Activated T-cell treated with anti-CD3 and anti-CD28 coated beads, Interleukin-2, amount 50 U/mL, for 48 hours (primary cell): ENCODE results near the gene SLC4A1AP.
"Not testable (repeated sequence)": the region's sequence is repeated elsewhere in the genome, so short reads cannot be mapped to it uniquely, and the experiment has no call there.

Experiments used
- DNase-seq, 2 experiments: peaks; one replicate each; pipeline ENCODE4 v3.0.0-alpha.2; 2020

SLC4A1AP gene

DNA sequence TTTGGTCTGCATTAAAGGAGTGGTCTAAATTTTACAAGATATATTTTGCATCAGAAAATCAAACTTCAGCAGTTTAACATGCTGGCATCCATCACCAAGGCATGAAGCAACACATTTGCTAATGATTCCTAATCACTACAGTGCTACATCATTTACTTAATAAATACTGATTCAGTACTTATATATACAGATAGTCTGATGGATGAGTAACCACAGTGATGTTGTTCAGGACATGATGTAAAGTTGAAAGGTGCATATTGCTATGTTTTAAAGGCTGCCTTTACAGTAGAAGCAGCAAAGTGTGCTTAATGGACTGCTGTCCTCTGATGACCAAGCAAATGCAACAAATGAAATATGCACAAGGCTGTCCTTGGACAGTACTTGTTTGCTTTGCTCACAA is 11.3 kb upstream of the SLC4A1AP start:
- DNase-seq = no peak

DNA sequence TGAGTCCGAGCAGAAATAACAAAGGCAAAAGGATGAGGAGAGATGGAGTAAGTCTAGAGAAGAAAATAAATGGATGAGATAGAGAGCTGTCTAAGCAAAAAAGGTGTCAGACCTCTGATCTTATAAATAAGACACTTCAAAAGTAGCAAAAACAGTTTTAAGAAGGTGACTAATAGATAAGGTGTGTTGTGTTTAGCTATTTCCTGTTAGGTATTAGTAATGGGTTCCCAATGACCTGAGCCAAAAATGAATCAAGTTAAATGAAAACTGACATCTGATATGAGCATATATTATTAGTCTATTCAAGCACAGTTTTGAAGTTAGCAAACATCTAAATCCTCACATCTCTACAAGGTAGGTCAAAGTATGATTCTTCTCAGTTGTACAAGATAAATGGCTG is 10.9 kb upstream of the SLC4A1AP start:
- no peak for DNase-seq

DNA sequence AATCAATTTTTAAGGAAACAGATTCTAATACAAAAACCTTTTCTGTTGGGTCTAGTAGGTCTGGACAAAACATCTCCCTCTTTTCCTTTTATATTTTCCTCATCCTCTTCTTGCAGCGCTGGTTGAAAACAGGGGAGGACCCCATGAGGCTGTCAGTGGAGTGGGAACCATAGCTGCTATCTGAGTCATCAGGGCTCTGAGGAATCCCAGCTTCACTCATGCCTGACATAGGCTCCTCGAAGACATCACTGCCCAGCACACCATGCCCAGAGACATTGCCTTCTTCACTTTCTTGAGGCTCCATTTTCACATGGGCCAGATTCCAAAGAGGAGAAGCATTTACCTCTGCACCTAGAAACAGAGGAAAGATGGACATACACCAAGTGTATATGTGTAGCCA is 10.3 kb upstream of the SLC4A1AP start:
- no peak for DNase-seq

DNA sequence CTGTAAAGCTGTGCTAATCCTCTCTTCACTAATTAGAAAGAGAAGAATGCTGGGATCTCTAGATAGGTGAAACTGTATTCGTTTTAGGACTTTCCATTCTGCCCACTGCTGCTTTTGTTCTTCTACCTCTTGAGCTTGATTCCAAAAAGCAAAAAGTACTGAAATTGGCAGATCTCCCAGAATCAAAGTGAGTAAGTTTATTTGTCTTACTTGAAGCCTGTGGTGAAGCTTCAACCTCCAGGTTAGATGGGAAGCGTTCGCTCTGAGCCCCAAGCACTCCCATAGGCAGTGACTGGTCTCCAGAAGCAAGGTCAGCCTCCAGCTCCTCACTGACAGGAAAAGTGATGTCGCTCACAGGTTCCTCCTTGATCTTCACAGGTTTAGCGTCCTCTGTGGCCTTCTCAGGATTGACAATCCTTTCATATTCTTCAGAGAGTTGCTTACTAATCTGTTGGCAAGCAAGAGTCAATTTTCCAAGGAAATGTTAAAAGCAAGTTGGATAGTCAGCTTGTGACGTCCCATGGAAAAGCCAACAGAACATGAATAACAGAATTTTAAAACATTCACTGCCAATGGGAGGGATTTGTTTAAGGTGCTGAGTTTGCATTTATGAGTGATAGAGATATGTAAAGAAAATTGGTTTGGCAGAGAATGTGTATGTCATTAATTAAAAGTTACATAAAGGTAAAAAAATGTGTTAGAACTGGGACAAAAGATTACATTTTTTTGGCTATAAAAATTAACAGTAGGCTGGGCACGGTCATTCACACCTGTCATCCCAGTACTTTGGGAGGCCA is 8.3 kb upstream of the SLC4A1AP start:
- no peak for DNase-seq

DNA sequence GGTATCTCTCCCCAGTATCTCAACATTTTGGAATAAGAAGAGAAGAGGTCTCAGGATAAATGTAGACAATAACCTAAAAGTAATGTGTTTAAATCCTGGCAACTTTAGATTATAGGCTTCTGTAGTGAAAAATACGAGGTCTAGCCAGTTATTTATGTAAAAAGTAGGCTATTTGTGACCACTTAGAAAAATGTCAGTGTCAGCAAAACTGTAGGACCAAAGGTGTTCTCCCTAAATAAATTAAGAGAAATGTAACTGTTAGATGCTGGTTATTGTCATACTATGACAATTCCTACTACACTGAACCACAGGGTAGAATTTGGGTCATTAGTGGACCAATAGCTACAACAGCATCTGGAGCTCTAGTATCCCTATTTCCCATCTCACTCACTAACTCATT is 2.3 kb upstream of the SLC4A1AP start:
- DNase-seq = no peak

DNA sequence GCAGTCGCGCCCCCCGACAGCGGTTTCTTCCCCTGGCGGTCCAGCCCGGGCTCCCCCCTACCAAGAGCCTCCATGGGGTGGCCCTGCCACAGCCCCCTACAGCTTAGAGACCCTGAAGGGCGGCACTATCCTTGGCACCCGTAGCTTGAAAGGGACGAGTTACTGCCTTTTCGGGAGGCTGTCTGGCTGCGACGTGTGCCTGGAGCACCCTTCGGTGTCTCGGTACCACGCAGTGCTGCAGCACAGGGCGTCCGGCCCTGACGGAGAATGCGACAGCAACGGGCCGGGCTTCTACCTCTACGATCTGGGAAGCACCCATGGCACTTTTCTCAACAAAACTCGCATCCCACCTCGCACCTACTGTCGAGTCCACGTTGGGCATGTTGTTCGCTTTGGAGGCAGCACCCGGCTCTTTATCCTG is 475 bp downstream of the SLC4A1AP start:
- DNase-seq = no peak

DNA sequence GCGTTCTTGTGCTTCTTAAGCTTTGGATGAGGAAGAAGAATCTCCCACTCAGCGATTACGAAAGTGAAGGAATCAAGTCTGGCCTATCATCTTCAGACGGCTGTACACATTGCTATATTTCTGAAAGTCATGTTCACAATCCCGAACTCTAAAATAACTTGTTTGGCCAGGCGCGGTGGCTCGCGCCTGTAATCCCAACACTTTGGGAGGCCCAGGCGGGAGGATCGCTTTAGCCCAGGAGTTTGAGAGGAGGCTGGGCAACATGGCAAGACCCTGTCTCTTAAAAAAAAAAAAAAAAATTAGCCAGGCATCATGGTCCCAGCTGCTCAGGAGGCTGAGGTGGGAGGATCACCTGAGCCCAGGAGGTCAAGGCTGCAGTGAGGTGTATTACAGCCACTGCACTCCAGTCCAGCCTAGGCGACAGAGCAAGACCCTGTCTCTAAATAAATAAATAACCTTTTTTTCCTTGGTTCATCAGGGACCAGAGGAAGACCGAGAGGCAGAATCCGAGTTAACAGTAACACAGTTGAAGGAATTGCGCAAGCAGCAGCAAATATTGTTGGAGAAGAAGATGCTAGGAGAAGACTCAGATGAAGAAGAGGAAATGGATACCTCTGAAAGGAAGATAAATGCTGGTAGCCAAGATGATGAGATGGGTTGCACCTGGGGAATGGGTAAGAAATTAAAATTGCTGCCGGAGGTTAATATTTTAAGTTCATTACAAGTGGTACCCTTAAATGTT is 1.1 kb downstream of the SLC4A1AP start:
- DNase-seq = no peak

DNA sequence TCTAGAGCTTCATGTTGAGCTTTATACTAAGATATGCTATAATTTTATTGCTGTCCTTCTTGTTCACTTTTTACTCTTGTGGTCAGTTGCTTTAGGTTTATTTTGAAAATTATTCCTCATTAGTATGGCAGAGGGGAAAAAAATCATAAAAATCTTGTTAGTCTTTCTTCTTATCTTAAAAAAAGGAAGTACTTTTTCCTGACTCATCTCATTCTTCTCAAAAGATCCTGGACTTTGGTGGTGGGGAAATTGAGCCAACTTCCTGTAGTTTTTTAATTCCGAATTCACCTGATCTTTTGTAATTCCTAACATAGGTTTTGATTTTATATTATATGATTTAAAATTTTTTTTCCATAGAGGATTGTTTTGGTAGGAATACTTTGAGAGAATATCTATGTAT is 3.8 kb downstream of the SLC4A1AP start:
- DNase-seq = no peak

DNA sequence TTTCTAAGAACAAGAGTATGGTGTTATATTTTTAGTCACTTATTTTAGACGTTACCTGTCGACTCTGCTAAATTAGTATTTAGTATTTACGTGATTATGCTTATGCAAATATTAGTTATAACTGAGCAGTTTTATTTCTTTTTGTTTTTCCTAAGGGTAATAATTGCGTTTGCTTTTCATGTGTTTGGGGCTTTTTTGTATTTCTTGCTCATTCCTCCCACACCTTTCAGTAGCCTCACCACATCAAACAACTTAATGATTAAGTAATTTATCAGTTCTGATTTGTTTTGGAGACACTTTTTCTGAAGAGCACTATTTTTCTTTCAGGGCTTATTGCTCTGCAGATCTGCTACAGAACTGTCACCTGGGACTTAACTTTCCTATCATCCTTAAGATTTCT is 7.5 kb downstream of the SLC4A1AP start:
- no peak for DNase-seq

DNA sequence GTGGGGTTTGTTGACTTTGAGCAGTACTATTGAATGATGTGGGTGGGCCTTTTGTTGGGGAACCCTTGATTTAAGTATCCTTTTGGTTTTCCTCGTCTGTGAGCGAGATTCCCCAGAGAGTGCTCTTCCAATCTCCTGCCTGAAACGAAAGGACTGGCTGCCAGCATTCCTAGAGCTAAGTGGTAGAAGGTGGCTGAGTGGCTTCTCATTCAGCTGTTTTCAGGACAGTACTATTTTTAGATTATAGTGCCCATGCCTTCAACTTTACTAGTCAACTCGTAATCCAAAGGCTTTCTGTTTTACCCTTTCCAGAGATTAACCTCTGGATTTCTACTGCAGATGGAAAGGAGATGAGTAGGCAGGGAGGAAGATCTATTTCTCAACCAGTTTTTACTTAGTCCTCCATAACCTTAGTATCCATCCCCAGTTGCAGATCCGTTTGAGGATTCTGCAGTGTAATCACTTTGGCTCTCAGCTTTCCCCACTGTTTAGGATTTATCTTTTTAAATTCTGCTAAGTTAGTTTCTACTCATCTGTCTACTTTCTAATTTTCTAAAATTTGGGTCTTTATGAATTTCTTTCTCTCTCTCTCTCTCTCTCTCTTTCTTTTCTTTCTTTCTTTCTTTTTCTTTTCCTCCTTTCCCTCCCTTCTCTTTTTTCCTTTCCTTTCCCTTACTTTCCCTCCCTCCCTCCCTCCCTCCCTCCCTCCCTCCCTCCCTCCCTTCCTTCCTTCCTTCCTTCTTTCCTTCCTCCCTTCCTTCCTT is 9.2 kb downstream of the SLC4A1AP start:
- no peak for DNase-seq

DNA sequence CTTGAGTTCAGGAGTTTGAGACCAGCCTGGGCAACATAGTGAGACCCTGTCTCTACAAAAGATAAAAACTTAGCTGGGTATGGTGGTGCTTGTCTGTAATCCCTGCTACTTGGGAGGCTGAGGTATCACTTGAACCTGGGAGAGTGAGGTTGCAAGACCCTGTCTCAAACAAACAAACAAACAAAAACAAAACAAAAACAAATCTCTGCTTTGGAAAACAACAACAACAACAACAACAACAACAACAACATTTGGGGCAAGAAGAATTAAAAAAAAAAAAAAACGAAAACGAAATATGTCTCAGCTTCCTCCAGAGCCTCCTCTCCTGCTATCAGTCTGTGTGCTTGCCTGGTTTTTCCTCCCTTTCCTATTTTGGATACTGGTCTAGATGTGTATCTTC is 16.9 kb downstream of the SLC4A1AP start:
- no peak for DNase-seq

DNA sequence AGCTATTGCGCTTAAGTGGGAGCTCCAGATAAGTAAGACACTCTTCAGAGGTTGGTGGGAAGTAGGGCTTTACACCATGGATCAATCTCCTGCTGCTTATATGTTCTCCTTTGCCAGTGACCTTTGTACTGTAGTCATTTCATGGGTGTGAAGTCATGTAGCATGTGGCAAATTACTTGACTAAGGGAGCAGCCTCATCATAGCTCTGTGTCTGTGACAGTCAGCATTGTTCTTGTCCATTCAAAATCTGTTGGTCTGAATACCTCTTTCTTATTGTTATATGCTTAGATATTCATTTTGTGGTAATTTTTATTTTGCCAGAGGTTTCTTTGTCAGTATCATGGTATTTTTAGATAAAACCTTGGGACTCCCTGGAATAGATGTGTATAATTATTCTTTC is 18.2 kb downstream of the SLC4A1AP start:
- no peak for DNase-seq

DNA sequence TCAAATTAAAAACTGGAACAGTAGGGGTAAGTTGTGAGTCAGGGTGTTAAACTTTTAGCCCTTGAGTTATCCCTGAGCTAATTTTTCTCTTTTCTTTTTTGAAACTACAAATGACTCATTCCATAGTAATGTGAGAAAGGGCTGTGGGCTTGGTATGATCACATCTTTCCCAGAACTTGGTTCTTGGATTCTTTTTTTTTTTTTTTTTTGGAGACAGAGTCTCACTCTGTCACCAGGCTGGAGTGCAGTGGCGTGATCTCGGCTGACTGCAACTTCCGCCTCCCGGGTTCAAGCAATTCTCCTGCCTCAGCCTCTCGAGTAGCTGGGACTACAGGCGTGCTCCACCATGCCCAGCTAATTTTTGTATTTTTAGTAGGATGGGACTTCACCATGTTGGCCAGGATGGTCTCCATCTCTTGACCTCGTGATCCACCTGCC is 18.7 kb downstream of the SLC4A1AP start:
- peak in 1 of 2 experiments; percentile 41 for DNase-seq

DNA sequence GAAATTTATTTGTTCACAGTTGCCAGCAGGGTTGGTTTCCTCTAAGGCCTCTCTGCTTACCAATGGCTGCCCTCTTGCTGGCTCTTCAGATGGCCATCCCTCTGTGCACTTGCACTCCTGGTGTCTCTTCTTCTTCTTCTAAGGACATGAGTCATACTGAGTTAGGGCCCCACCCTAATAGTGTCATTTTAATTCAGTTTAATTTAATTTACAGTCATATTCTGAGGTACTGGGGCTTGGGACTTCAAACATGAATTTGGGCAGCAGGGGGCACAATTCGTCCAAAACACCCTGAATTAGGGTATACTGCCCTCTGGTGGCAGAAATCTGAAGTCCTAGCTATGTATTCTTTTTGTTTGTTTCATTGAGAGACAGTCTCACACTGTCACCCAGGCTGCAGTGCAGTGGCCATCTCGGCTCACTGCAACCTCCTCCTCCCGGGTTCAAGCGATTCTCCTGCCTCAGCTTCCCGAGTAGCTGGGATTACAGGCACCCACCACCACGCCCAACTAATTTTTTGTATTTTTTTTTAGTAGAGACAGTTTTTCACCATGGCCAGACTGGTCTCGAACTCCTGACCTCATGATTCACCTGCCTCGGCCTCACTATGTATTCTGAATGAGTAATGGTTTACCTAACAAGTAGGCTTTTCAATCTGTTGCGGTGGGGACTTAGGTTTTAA is 19.8 kb downstream of the SLC4A1AP start:
- peak; percentile 87 to 88 for DNase-seq

DNA sequence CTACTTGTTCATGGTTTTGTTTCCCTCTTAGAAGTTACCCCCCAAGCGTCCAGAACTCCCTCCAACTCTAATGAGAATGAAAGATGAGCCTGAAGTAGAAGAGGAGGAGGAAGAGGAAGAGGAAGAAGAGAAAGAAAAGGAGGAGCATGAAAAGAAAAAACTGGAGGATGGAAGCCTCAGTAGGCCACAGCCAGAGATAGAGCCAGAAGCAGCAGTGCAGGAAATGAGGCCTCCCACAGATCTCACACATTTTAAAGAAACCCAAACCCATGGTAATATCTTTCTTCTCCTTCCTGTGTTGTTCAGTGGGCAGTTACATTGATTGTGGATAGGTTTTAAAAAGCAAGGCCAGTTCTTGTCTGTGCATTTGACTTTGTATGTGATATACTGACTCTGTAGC is 21.3 kb downstream of the SLC4A1AP start:
- not testable (repeated sequence) for DNase-seq

DNA sequence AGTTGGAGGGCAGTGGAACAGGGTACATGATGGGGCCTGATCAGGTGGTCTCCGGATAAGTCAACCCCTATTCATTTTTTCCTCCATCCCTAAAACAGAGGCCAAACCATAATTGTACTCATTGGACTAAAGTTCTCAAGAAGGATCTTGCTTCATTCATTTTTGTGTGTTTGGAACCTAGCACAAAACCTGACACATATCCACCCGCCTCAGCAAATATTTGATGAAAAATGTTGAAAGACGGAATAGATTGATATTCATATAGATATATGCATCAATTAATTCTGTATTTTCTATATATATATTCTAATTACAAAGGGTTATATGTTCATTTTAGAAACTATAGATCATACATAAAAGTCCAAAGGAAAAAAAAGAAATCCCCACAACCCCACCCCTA is 21.9 kb downstream of the SLC4A1AP start:
- no peak for DNase-seq

DNA sequence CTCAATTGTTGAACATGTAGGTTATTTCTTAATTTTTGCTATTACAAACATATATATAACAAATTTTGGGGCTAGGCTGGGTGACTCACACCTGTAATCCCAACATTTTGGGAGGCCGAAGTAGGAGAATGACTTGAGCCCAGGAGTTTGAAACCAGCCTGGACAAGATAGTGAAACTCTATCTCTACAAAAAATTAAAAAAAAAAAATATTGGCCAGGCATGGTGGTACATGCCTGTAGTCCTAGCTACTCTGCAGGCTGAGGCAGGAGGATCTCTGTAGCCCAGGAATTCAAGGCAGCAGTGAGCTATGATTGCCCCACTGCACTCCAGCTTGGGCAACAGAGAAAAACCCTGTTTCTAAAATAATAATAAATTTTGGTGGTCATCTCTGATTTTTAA is 23.5 kb downstream of the SLC4A1AP start:
- no peak for DNase-seq

DNA sequence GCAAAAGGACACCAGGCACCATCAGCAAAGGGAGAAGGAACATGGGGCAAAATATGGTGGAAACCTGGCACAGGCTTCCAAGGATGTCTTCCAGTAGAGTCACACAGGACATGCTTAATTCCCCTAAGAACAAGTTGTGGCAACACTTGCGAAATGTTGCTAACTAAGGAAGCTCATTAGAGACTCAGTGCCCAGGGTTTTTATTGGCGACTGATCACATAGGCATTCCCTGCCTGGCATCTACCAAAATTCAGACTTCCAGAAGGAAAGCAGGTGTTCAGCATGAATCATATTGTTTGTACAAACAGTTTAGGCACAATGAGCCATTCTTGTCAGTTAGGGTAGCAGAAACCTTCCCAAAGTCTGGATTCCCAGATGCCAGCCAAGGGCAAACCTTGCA is 25.7 kb downstream of the SLC4A1AP start:
- DNase-seq = no peak

DNA sequence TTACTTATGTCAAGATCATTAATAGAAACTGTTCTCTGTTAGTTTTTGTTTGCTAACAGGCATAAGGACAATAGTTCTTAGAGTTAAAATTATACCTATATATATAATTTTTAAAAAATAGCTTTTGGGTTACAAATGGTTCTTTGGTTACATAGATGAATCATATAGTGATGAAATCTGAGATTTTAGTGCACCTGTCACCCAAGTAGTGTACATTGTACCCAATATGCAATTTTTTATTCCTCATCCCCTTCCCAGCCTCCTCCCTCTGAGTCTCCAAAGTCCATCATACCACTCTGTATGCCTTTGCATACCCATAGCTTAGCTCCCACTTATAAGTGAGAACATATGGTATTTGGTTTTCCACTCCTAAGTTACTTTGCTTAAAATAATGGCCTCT is 26.4 kb downstream of the SLC4A1AP start:
- no peak for DNase-seq

DNA sequence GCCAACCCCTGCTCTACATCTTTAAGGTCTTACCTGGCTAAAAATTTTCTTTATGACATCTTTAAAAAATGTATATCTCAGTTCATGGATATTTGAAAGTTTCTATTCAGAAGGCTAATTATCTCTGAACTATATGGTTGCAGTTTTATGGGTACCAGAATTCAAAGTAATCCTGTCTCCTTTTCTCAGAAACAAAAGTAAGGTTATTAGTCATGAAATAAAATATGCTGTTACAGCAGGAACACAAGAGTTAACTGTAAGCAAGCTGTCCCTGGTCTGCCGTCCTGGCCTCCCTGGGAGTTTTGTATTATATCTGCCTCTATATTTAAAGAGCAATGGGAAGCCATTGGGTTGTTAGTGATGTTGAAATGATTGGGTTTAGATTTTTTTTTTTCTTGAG is 34.0 kb downstream of the SLC4A1AP start:
- DNase-seq = no peak

DNA sequence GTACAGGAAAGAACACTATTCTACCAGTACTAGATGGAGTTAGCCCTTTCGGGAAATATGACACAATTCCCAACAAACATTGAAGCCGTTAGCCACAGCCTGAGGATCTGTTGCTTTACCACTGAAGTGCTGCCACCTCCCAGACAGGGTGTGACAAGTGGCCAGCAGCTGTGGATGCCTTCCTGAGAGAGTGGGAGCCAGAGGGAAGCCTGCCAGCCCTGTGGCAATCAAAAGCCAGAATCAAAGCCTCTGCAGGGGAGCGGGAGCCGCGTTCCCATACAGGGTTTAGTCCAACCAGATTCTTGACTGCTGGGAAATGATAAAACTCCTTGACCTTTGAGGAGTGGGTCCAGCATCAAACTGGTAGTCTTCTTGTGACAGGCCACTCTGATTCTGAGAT is 38.0 kb downstream of the SLC4A1AP start:
- DNase-seq = no peak

DNA sequence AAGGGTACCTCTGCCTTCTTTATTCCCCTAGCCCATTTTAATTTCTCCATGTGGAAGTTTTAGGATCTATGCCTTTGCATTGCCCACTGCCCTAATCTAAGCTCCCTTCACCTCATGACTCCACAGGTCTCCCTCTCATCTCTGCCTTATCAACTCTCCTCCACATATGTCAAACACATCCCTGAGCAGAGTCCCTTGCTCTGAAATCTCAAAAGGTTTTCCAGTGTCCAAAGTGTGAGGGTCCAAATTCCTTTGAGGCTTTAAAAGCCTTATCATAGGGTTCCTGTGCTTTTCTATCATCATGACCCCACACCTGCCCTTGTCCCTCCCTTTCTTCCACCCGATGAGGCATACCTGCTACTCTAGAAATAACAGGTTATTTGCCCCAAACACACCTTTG is 38.6 kb downstream of the SLC4A1AP start:
- DNase-seq = no peak
